HG03025 (cell line): ENCODE measurements around the gene SELENOF.
A peak's percentile ranks its signal among the peaks of the same experiment; 100 is the strongest.

ENCODE experiments used
- ATAC-seq: cut with Tn5 transposase; IDR thresholded peaks from one replicate; pipeline ENCODE4 v1.9.1; 2021; ENCODE audit warnings: mild to moderate bottlenecking, moderate library complexity; ENCODE audit not compliant: unreplicated experiment, low FRiP score

The SELENOF gene

DNA sequence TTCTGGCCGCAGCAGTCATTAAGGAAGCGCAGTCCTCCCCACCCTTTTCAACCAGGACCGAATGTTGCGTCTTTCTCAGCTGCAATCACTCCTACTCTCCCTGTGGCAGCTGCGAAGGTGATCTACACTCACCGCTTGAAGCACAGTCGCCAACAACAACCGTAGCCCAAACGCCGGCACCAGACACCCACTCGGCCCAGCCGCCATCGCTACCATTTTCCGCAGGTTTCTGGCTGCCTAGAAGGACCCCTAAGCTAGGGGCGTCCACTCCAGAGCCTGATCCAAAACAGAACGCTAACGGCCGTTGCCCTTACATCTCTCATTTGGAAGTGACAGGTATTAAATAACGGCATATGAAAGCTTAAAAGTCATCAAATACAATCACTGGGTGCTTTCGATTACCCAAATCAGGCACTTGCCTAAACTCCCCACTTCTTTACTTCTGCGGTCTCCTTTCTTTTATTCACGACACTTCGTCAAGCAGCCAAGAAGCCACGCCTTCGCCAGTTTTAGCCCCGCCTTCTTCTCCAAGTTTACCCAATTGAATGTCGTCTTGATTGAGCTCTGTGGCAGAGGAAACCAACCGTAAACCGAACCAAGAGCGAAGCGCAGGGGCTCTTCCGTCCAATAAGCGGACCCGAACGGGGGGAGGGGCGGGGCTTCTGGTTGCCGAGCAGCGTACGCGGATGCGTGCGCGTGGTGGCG lies at the start of gene SELENOF:
SELENOF (minus strand) TSS at position 231 of the 705 bp plus-strand sequence; CDS start at position 216, 15 bp downstream.
- peak; percentile 81 for ATAC-seq

DNA sequence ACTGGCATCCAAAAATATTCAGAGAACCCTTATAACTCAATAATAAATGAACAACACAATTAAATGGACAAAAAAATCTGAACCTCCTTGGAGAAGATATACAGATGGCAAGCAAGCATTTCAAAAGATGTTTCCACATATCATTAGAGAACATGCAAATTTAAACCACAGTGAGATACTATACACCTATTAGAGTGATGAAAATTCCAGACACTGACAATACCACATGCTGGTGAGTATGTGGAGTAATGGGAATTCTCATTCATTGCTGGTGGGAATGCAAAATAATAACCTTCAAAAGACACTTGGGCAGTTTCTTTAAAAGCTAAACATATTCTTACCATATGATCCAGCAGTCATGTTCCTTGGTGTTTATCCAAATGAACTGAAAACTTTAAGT lies 46.6 kb upstream of the SELENOF start:
- ATAC-seq, result no peak

DNA sequence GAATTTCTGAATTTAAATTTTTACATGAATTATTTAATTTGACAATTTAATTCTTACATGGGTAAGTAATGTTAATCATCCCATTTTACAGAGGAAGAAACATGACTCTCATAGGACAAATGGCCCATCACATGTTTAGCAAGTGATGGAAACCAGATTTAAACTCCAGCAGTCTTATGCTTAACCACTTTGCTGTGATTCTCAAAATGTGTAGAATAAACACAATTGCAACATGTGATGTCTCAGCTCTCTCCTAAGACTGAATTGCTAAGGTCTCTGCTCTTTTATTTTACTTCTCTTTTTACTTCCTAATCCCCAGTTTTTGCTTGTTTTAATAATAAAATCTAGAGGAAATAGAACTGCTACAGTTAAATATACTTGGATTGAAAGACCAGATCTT lies 43.3 kb upstream of the SELENOF start:
- no peak for ATAC-seq

DNA sequence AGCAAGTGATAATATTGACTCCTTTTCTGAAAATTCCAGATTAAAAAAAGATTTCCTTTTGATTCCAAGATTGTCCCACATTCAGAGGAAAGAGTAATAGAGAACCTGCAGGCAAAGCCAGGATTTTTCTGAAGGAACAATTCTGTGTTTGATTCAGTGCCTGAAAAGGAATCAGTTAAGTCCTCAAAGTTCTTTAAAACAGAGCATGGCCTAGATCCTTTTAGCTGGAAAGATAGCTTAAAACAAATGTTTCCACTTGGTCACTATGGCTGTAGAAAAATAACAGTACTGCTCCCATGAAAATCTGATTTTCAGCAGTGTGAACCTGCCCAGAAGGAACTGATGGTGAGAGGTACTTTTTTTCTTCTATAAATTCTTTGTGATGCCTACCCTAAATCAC lies 42.3 kb upstream of the SELENOF start:
- no peak for ATAC-seq

DNA sequence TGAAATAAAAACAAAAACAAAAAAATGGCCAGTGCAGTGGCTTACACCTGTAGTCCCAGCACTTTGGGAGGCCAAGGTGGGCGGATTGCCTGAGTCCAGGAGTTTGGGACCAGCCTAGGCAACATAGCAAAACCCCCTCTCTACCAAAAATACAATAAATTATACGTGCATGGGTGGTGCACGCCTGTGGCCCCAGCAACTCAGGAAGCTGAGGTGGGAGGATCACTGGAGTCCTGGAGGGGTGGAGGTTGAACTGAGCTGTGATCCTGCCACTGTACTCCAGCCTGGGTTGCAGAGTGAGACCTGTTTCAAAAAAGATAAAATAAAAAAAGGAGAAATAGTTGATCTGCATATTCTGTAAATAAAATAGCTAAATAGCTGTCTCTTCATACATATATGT lies 41.8 kb upstream of the SELENOF start:
- no peak for ATAC-seq

DNA sequence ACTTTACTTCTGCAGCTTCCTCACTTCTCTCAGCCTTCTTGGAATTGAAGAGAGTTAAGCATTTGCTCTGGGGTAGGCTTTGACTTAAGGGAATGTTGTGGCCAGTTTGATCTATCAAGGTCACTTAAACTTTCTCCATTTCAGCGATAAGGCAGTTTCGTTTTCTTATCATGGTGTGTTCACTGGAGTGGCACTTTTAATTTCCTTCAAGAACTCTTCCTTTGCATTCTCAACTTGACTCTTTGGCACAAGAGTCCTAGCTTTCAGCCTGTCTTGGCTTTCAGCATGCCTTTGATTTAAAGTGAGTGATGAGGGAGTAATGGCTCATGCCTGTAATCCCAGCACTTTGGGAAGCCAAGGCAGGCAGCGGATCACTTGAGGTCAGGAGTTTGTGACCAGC lies 39.2 kb upstream of the SELENOF start:
- no peak for ATAC-seq

DNA sequence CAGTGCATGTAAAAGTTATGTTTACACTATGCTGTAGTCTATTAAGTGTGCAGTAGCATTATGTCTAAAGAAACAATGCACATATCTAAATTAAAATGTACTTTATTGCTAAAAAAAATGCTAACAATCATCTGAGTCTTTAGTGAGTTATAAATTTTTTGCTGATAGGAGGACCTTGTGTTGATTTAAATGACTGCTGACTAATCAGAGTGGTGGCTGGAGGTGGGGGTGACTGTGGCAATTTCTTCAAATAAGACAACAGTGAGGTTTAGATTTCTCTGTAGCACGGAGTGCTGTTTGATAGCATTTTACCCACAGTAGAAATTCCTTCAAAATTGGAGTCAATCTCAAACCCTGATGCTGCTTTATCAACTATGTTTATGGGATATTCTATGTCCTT lies 37.5 kb upstream of the SELENOF start:
- ATAC-seq, result no peak

DNA sequence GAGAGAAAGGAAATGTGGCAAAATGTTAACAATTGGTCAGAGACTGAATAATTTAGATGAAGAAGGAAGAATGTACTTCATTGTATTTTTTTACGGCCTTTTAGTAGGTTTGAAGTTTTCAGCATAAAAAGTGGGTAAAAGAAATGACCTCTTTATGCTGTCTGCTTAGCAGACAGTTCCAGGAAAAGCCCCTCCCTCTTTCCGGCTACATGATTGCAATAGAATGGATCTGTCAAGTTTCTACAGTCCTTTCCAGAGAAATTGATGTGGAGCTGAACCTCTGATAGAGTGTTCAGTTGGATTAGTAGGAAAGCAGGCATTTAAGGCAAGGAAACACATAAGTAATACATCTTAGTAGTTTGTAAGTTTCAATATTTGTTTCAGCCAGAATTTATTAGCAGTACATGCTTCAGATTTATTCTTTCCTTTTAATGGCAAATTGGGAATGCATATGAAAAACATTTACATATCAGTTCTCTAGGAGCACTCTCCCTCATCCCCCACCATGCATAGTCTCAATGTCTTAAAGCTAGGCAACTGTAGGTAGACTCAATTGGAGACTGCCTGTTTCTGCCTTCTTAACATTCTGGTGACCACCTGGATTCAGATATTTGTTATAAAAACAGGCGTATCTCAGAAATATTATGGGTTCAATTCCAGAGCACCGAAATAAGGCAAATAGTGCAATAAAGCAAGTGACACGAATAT lies 36.9 kb upstream of the SELENOF start:
- ATAC-seq, result no peak

DNA sequence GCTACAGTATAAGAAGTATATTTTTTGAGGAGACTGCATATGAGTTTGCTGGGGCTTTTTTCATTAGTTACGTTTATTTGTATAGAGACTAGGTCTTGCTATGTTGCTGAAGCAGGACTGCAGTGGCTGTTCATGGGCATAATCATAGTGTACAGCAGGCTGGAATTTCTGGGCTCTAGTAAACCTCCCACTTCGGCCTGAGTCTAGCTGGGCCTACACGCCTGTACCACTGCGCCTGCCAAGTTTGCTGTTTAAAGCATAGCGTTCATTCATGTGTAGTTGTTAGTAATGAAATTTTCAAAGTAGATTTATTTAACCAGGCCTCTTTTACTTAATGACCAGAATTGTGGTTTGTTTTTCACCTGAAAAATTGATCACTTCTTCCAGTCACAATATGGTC lies 34.3 kb upstream of the SELENOF start:
- no peak for ATAC-seq

DNA sequence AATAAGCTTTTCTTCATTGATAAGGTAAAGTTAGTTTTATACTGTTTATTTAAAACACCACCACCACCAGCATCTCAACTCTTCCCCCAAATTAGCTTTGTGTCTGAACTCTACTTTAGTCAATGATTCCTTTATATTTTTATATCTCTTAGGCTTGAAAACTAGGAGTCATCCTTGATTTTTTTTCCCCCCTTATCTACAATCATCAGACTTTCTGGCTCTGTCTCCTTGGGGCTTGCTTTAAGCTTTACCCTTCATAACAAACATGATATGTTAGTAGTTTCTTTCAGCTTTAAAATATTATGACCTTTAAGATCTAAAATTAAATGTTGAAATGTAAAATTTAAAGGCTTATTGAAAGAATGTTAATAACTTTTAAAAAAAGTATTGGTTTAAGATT lies 28.8 kb upstream of the SELENOF start:
- no peak for ATAC-seq

DNA sequence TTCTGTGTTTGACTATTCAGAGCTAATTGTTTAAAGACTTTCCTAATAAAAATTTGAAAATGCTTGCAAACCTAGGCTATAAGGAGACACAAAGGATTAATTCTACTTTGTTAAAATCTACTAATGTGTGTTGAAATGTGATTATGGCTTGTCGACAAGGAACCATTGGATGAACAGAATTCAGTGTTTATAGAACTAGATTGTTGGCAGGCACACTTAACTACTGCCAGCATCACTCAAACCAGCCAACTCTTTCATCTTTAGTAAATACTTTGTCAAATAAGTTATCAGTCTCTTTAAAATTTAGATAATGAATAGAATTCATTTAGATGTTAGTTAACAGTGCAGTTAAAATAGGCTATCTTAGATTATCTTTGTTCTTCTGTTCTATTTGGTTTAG lies 28.1 kb upstream of the SELENOF start:
- no peak for ATAC-seq

DNA sequence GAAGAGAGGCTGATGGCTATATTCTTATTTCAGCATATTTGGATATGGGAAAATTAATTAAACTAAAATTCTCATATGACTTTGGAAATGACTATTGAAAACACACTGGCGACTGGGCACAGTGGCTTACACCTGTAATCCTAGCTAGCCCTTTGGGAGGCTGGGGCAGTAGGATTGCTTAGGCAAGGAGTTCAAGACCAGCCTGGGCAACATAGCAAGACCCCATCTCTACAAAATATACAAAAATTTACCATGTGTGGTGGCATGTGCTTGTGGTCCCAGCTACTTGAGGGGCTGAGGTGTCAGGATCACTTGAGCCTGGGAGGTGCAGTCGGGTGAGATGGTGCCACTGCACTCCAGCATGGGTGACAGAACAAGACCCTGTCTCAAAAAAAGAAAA lies 26.7 kb upstream of the SELENOF start:
- no peak for ATAC-seq

DNA sequence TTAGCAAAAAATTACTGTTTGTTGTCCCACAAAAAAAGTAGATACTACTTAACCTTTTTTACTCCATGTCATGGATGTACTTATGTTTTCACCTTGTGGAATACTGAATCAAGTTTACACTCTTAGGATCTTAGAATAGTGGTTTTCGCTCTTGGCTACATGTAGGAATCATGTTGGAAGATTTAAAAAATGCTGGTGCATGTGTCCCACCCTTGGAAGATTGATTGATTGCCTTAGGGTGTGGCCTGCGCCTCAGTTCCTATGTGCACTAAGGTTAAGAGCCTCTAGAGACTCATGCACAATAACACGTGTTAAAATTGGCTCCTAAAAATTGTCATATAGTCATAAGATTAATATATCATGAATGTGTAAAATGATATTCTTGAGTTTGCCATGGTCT lies 25.5 kb upstream of the SELENOF start:
- ATAC-seq, result no peak

DNA sequence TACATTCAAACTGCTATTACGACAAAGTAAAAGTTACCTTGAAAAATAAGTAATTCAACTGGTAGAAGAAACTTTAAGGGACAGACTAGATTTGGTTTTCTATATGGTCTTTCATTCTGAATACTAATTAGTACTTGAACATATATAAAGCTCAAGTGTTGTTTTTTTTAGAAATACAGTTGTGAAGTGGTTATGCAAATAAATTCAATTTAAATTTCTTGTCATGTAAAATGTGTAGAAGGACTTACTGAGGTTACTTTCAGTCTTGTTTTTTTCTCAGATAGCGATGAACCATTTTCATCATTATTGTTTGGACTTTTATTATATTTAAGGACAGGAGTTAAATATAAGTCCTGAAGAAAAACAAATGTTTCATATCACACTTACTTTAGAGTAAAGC lies 24.9 kb upstream of the SELENOF start:
- no peak for ATAC-seq

DNA sequence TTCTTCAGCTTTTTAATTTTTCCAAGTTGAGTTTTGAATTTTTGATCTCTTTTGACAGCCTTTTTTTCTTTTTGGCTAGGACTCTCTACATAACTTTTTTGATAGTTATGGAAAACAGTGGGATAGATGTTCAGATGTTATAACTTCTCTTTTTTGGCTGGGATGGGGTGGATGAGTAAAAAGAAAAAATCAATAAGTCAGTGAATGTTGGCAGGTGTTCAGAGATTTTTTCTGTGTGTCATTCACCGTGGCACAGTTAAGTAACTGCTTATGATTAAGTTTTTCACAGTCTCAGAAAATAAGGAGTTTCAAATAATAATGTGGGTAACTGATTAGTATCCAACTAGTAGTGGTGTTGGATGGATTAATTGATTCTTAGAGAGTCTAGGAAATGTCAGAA lies 24.5 kb upstream of the SELENOF start:
- ATAC-seq, result no peak

DNA sequence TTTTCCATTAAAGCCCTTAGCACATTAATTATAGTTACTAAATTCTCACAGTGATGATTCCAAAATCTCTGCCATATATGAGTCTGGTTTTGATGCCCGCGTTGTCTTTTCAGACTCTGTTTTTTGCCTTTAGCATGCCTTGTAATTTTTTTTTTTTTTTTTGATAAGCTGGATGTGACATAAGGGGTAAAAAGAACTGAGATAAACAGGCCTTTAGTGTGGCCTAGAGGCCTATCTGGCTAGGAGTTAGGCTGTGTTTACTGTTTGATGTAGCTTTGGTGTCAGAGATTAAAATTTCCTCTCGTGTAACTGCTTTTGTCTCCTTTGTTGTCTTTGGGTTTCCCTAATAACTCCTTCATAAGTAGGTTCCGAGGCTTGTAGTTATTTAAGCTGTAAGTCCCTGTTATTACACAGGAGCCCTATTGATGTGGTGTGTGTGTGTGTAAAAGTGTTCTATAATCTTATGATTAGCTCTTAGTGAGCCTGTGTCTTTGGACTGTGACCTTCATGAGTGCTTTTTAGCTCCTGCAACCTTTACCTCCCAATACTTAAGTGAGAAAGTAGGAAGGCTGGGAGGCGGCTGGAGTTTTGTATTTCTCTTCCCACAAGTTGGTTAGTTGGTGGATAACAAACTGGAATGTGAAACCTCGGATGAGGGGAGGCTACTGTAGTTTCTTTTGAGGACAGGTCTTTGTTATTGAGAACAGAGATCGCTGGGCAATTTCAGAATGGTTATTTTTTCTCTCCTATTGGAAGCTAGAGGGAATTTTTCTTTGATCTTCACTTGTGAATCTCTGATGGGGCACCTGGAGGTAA lies 19.8 kb upstream of the SELENOF start:
- ATAC-seq, result no peak

DNA sequence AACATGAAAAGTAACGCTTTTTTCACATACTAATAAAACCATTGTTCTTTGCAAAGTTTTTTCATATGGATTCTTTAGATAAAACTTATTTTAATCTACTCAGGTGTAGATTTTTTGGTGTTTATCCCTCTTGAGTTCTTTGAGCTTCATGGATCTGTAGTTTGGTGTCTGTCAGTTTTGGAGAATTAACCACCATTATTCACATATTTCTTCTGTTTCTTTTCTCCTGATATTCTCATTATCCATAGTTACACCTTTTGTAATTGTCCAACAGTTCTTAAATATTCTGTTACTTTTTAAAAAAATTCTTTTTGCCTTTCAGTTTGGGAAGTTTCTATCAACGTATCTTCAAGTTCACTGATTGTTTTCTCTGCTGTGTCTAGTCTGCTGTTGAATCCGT lies 19.1 kb upstream of the SELENOF start:
- no peak for ATAC-seq

DNA sequence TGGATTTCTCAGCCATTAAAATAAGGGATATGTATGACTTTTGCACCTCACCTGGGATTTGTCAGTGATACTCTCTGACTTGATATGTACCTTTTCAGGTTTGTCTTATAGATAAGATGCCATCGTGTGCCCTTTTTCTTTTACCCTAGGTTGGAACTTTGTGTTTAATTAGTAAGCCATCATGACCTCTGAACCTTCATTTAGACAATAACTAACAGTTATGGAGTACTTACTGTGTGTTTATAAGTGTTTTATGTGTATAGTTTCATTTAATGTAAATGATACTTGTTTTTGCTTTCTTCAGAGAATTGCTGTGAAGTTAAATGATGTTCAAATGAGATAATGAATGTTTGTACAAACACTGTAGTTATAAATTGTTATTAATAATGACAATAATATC lies 14.9 kb upstream of the SELENOF start:
- no peak for ATAC-seq

DNA sequence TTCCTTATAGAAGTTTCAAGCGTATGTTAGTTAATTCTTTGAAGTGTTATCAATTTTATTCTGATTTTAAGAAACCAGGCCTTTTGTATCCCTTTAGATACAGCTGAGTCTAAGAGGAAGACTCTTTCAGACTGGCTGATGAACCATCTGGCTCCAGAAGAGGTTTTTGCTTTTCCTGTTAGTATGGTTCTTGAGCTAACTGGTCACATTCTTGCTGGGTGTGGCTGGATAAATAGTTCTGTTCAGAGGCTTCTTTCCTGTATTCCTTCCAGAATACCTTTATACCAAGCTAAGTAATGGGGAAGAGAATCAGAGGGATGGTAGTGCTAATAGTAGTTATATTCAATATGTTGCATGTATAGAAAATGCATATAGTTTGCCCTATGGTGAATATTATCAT lies 13.0 kb upstream of the SELENOF start:
- no peak for ATAC-seq

DNA sequence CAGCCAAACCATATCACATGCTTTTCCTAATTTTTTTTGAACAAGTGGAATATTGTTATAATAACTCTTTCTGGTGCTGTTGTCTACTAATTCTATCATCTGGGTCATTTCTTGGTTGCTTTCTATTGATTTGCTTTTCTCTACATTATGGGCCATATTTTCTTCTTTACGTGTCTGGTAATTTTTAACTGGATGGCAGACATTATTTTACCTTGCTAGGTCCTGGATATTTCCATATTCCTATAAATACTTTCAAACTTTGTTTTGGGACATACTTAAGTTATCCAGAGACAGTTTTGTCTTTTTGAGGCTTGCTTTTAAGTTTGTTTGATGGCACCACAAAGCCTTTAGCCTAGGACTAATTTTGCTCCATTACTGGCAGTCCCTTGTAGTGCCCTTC lies 11.8 kb upstream of the SELENOF start:
- ATAC-seq, result no peak

DNA sequence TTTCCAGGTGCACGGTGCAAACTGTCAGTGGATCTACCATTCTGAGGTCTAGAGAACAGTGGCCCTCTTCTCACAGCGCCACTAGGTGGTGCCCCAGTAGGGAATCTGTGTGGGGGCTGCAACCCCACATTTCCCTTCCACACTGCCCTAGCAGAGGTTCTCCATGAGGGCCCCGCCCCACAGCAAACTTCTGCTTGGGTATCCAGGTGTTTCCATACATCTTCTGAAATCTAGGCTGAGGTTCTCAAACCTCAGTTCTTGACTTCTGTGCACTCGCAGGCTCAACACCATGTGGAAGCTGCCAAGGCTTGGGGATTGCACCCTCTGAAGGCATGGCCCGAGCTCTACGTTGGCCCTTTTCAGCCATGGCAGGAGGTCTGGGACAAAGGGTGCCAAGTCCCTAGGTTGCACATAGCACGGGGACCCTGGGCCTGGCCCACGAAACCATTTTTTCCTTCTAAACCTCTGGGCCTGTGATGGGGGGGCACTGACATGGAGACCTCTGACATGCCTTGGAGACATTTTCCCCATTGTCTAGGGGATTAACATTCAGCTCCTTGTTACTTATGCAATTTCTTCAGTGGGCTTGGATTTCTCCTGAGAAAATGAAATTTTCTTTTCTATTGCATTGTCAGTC lies 10.5 kb upstream of the SELENOF start:
- no peak for ATAC-seq
